Activated CD4-positive, alpha-beta T cell treated with anti-CD3 and anti-CD28 coated beads for 36 hours (primary cell): ENCODE data around the gene LIN7B. TPM values are rescaled to one million over a fixed set of nuclear protein-coding genes. Genes with fewer than 3 reads are reported as not detected.

Experiments used
- ATAC-seq: fragments of 200-7000 bp; cut with Tn5 transposase; one replicate; pipeline ENCODE4 v1.10.0; 2021; ENCODE audit warnings: mild to moderate bottlenecking, moderate library complexity
- CTCF ChIA-PET: fragments of 350-600 bp; sonication (Branson Sonifier 250); formaldehyde crosslinking; loops from one replicate; lab custom pipeline; 2021; ENCODE audit warnings: antibody characterized with exemption; lab: Charles Lee
- POLR2A ChIA-PET: fragments of 350-600 bp; sonication (Branson Sonifier 250); formaldehyde crosslinking; loops from one replicate; lab custom pipeline; 2021; ENCODE audit warnings: antibody characterized with exemption, inconsistent platforms; lab: Charles Lee
- DNase-seq: peaks from one replicate; pipeline ENCODE4 v3.0.0-alpha.2; 2020
- H3K27ac Mint-ChIP-seq: one replicate; pipeline ENCODE4 v1.8.0; 2021; ENCODE audit warnings: mixed read lengths
- H3K27me3 Mint-ChIP-seq: one replicate; pipeline ENCODE4 v1.8.0; 2021; ENCODE audit warnings: mixed read lengths
- H3K36me3 Mint-ChIP-seq: one replicate; pipeline ENCODE4 v1.8.0; 2021; ENCODE audit warnings: low read depth, mixed read lengths
- H3K4me1 Mint-ChIP-seq: one replicate; pipeline ENCODE4 v1.8.0; 2021; ENCODE audit warnings: mixed read lengths
- H3K4me3 Mint-ChIP-seq: one replicate; pipeline ENCODE4 v1.8.0; 2021; ENCODE audit warnings: mild to moderate bottlenecking, moderate library complexity, mixed read lengths
- H3K9me3 Mint-ChIP-seq: one replicate; pipeline ENCODE4 v1.8.0; 2021; ENCODE audit warnings: low read depth, mixed read lengths
- intact Hi-C, 2 experiments: fragments of 100-400 bp; cut with DNase I in 1 of 2; cut with micrococcal nuclease in 1 of 2; formaldehyde crosslinking; loops; one replicate each; pipeline versions ENCODE4 v1.14.2 to v1.15.1; 2022 to 2024; cut with DNase I, micrococcal nuclease
- total RNA-seq, 2 experiments: library from RNA; stranded (reverse); gene quantifications; one replicate each; pipeline ENCODE4 v1.2.3, GENCODE V29; 2021

Gene LIN7B
- total RNA-seq, 2 experiments from 2014 or later, result 3.5 to 4.3 TPM

- intact Hi-C loops, result loop anchor here (1.0 to 2.0 kb wide), 3 partner anchors 49 to 102 kb away; no protein-coding TSS in a partner anchor
- ChIA-PET CTCF (interaction anchor here (0.5 to 4.7 kb wide), 36 partner anchors 8 to 371 kb away, joined by 3 to 49 read pairs (median 4); partner anchors contain the start of genes LIN7B, NUCB1 and PPFIA3), POLR2A (interaction anchor here (0.6 to 1.1 kb wide), 7 partner anchors 9 to 150 kb away, joined by 3 to 6 read pairs (median 4); no protein-coding TSS in a partner anchor)
- no peaks in the 10 kb centered on the region for H3K4me1 Mint-ChIP-seq
- peaks cover 52% of the 10 kb centered on the region for H3K36me3 Mint-ChIP-seq
- ATAC-seq, result peak; percentile 86
- no peak overlapping the region for H3K27ac Mint-ChIP-seq
- H3K4me3 Mint-ChIP-seq, result no peak overlapping the region
- H3K27me3 Mint-ChIP-seq, result no peaks in the 10 kb centered on the region
- DNase-seq, result peak; percentile 82
- no peaks in the 10 kb centered on the region for H3K9me3 Mint-ChIP-seq
Measured at GRCh38 chr19:49097453-49098288, 16.5 kb upstream of the LIN7B start.

- DNase-seq, result no peak
- ChIA-PET CTCF (interaction anchor here (0.6 to 3.0 kb wide), 10 partner anchors 10 to 199 kb away, joined by 3 to 28 read pairs (median 4); partner anchors contain the start of genes LIN7B and NUCB1), POLR2A (interaction anchor here (0.6 to 0.7 kb wide), 2 partner anchors 10 to 357 kb away, joined by 3 to 5 read pairs; no protein-coding TSS in a partner anchor)
- intact Hi-C loops, result loop anchor here in 1 of 2 experiments (1.0 kb wide), 1 partner anchor 48 kb away; no protein-coding TSS in a partner anchor
- Mint-ChIP-seq H3K4me3 (no peak overlapping the region), H3K36me3 (peaks cover 50% of the 10 kb centered on the region), H3K9me3 (no peaks in the 10 kb centered on the region), H3K27ac (no peak overlapping the region), H3K27me3 (no peaks in the 10 kb centered on the region), H3K4me1 (no peaks in the 10 kb centered on the region)
- no peak for ATAC-seq
Measured at GRCh38 chr19:49098795-49099194, 15.4 kb upstream of the LIN7B start.

DNA sequence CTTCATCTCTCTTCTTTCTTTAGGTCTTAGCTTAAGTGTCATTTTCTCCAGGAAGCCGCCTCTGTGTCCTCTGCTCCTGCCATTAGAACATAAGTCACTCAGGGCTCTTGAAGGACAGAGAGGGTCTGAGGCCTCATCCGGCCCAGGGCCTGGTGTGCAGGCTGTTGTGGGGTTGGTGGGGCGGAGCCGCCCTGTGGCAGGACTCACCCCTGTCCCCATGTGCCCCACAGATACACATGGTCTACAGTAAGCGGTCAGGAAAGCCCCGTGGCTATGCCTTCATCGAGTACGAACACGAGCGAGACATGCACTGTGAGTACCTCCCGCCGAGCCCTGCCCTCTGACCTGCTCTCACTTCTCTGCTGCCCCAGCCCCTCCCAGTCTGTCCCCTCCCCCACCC lies 13.0 kb upstream of the LIN7B start:
- DNase-seq (no peak), ATAC-seq (no peak)
- intact Hi-C loops, result no loop called here
- no peak overlapping the region for H3K27ac Mint-ChIP-seq
- no peak overlapping the region for H3K4me3 Mint-ChIP-seq
- no peaks in the 10 kb centered on the region for H3K4me1 Mint-ChIP-seq
- ChIA-PET POLR2A (no interaction called here), CTCF (interaction anchor here (0.9 kb wide), 1 partner anchor 12 kb away, joined by 5 read pairs; no protein-coding TSS in a partner anchor)
- H3K36me3 Mint-ChIP-seq, result peaks cover 47% of the 10 kb centered on the region
- H3K27me3 Mint-ChIP-seq, result no peaks in the 10 kb centered on the region
- no peaks in the 10 kb centered on the region for H3K9me3 Mint-ChIP-seq

DNA sequence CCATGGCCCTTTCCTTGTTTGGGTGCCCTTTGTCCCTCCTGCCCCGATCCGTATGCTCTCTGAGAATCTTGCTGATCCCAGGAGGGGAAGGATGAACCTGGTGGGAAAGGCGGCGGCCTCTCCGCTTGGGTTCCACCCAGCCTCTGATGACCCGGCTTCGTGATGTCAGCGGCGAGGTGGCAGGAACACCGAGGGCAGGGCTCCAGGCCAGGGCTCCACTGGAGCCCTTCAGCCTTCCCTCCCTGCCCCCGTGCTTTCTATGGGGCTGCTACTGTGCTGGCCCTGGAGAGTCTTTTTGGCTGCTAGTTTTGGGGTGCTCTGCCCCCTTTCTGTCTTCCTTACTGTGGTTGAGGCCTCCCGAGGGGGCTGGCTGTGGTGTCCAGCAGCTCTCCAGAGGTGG lies 11.9 kb upstream of the LIN7B start:
- ATAC-seq (no peak), DNase-seq (no peak)
- H3K27ac Mint-ChIP-seq, result no peak overlapping the region
- POLR2A ChIA-PET, result no interaction called here
- CTCF ChIA-PET, result no interaction called here
- peaks cover 2% of the 10 kb centered on the region for H3K4me1 Mint-ChIP-seq
- H3K9me3 Mint-ChIP-seq, result no peaks in the 10 kb centered on the region
- H3K27me3 Mint-ChIP-seq, result no peaks in the 10 kb centered on the region
- H3K4me3 Mint-ChIP-seq, result no peak overlapping the region
- intact Hi-C loops, result no loop called here
- peaks cover 55% of the 10 kb centered on the region for H3K36me3 Mint-ChIP-seq

DNA sequence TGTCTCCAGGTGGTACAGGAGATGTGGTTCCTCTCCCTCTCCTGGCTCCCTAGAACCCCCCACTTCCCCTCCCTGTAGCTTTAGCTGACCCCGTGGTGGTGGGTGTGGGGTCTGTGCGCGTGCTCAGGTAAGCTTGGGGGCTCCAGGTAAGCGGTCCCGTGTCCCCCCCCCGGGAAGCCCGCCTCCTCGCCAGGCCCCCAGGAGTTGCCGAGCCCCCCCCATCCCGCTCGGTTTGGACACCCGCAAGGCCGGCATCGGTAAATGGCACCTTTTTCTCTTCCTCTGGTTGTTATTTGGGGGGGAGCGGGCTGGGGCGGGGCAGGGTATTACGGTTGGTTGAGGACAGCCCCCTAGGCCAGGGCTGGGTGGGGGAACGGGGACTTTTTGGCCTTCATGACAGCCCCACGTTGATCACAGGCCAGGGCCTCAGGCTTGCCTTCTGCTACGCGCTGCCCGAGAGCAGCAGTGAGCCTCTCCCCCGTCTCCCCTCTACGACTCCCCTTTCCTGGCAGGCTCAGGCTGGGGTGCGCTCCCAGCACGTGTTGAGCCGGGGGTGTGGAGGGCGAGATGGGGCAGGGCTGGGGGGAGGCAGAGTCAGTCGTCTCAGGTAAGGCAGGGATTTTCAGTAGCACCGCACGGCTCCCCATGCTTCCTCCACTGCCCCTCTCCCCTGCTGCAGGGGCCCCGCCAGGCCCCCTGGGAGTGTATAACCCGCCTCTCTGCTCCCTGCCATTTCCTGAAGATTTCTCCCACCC lies 10.7 kb upstream of the LIN7B start:
- ChIA-PET CTCF (interaction anchor here (0.6 kb wide), 1 partner anchor 43 kb away, joined by 3 read pairs; no protein-coding TSS in a partner anchor), POLR2A (interaction anchor here (0.6 kb wide), 1 partner anchor 267 kb away, joined by 3 read pairs; no protein-coding TSS in a partner anchor)
- Mint-ChIP-seq H3K36me3 (peaks cover 57% of the 10 kb centered on the region), H3K9me3 (no peaks in the 10 kb centered on the region), H3K27ac (no peak overlapping the region), H3K27me3 (no peaks in the 10 kb centered on the region), H3K4me1 (peaks cover 2% of the 10 kb centered on the region), H3K4me3 (no peak overlapping the region)
- intact Hi-C loops, result loop anchor here in 1 of 2 experiments (1.0 kb wide), 1 partner anchor 28 kb away; no protein-coding TSS in a partner anchor
- no peak for ATAC-seq
- no peak for DNase-seq

GRCh38 chr19:49104229-49104864 lies 9.8 kb upstream of the LIN7B start:
- Mint-ChIP-seq H3K4me3 (no peak overlapping the region), H3K27me3 (no peaks in the 10 kb centered on the region), H3K4me1 (peaks cover 2% of the 10 kb centered on the region), H3K9me3 (no peaks in the 10 kb centered on the region), H3K36me3 (peaks cover 54% of the 10 kb centered on the region), H3K27ac (no peak overlapping the region)
- intact Hi-C loops, result no loop called here
- ChIA-PET POLR2A (interaction anchor here (0.6 to 1.3 kb wide), 2 partner anchors 10 to 128 kb away, joined by 3 to 6 read pairs; partner anchors contain the start of gene LIN7B), CTCF (interaction anchor here (0.9 to 3.0 kb wide), 4 partner anchors 8 to 37 kb away, joined by 3 to 49 read pairs (median 13); partner anchors contain the start of gene LIN7B)
- no peak for ATAC-seq
- no peak for DNase-seq

- intact Hi-C loops, result no loop called here
- Mint-ChIP-seq H3K4me1 (peaks cover 4% of the 10 kb centered on the region), H3K27me3 (no peaks in the 10 kb centered on the region), H3K9me3 (no peaks in the 10 kb centered on the region), H3K36me3 (peaks cover 39% of the 10 kb centered on the region), H3K4me3 (no peak overlapping the region), H3K27ac (no peak overlapping the region)
- ChIA-PET CTCF (interaction anchor here (0.6 to 3.0 kb wide), 13 partner anchors 8 to 378 kb away, joined by 3 to 49 read pairs (median 3); partner anchors contain the start of gene LIN7B), POLR2A (interaction anchor here (0.5 to 1.4 kb wide), 2 partner anchors 9 to 1424 kb away, joined by 3 to 5 read pairs; no protein-coding TSS in a partner anchor)
- DNase-seq (peak; percentile 82), ATAC-seq (peak; percentile 84)
Measured at GRCh38 chr19:49106648-49107135, 7.5 kb upstream of the LIN7B start.

DNA sequence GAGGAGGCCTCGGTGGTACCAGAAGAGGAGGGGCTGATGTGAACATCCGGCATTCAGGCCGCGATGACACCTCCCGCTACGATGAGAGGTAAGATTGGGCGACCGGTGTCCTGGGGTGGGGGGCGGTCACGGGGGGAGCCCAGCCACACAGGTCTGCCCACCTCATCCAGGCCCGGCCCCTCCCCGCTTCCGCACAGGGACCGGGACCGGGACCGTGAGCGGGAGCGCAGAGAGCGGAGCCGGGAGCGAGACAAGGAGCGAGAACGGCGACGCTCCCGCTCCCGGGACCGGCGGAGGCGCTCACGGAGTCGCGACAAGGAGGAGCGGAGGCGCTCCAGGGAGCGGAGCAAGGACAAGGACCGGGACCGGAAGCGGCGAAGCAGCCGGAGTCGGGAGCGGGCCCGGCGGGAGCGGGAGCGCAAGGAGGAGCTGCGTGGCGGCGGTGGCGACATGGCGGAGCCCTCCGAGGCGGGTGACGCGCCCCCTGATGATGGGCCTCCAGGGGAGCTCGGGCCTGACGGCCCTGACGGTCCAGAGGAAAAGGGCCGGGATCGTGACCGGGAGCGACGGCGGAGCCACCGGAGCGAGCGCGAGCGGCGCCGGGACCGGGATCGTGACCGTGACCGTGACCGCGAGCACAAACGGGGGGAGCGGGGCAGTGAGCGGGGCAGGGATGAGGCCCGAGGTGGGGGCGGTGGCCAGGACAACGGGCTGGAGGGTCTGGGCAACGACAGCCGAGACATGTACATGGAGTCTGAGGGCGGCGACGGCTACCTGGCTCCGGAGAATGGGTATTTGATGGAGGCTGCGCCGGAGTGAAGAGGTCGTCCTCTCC lies 6.3 kb upstream of the LIN7B start:
- H3K27me3 Mint-ChIP-seq, result no peaks in the 10 kb centered on the region

DNA sequence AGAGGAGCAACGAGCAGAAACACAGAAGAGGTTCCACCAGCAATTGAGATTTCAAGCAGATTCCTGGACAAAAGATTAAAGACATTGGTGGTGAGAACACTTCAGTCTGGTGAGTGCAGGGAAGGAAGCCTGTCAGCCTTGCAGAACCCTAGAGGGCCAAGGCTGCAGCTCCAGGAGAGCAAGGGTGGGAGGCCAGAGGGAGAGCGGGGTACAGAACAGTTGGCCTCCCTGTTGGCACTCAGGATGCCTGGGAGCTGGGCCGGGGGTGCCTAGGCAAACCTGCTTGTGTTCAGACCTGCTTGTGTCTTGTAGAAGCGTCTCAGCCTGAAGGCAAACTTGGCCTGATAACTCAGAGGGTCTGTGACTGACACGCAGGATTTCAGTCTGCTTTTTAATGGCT lies 5.1 kb upstream of the LIN7B start:
- intact Hi-C loops, result no loop called here
- POLR2A ChIA-PET, result no interaction called here

More for the DNA sequence above, 6.3 kb upstream of the LIN7B start:
- H3K4me1 Mint-ChIP-seq, result peaks cover 4% of the 10 kb centered on the region
- ChIA-PET POLR2A (no interaction called here), CTCF (interaction anchor here (1.2 kb wide), 1 partner anchor 10 kb away, joined by 5 read pairs; no protein-coding TSS in a partner anchor)
- intact Hi-C loops, result no loop called here
- peaks cover 34% of the 10 kb centered on the region for H3K36me3 Mint-ChIP-seq
- no peak for ATAC-seq
- H3K4me3 Mint-ChIP-seq, result no peak overlapping the region
- no peaks in the 10 kb centered on the region for H3K9me3 Mint-ChIP-seq
- H3K27ac Mint-ChIP-seq, result no peak overlapping the region
- DNase-seq, result no peak

More for the DNA sequence above, 5.1 kb upstream of the LIN7B start:
- ATAC-seq (no peak), DNase-seq (no peak)
- Mint-ChIP-seq H3K36me3 (peaks cover 34% of the 10 kb centered on the region), H3K4me1 (peaks cover 13% of the 10 kb centered on the region), H3K9me3 (no peaks in the 10 kb centered on the region), H3K27ac (no peak overlapping the region), H3K27me3 (no peaks in the 10 kb centered on the region), H3K4me3 (no peak overlapping the region)
- CTCF ChIA-PET, result interaction anchor here (1.2 to 1.6 kb wide), 3 partner anchors 10 to 101 kb away, joined by 3 to 5 read pairs (median 4); no protein-coding TSS in a partner anchor
